ENCODE measurements around the gene UBE2E2.

- TF ChIP-seq POLR2A (IDR thresholded peaks at IDR 0.05; ENCODE audit: extremely low read depth, insufficient read length) (no peak), CTCF (IDR thresholded peaks at IDR 0.05; ENCODE audit: low read depth, low read length) (no peak), MAX (IDR thresholded peaks at IDR 0.05; ENCODE audit: low read depth, low read length) (no peak), MYC (IDR thresholded peaks at IDR 0.05; ENCODE audit: low read depth, low read length) (no peak)
Observed at GRCh38 chr3:23490459-23490858, 287.3 kb downstream of the UBE2E2 start.
